Chondrocyte (in vitro differentiated cells): ENCODE results near the gene DVL1. TPM values are rescaled to one million over a fixed set of nuclear protein-coding genes. Genes with fewer than 3 reads are reported as not detected.
A peak's percentile ranks its signal among the peaks of the same experiment; 100 is the strongest.

Experiments used
- DNase-seq: peaks from one replicate; pipeline ENCODE4 v3.0.0; 2021; ENCODE audit warnings: mixed read lengths, low spot score
- H3K27ac Mint-ChIP-seq: one replicate; pipeline ENCODE4 v1.8.0; 2021; ENCODE audit warnings: mild to moderate bottlenecking, moderate library complexity, mixed read lengths; ENCODE audit not compliant: unreplicated experiment
- H3K27me3 Mint-ChIP-seq: 2 replicates; pipeline ENCODE4 v1.8.0; 2021; ENCODE audit warnings: low read depth, mixed read lengths
- H3K36me3 Mint-ChIP-seq: 2 replicates; pipeline ENCODE4 v1.8.0; 2021; ENCODE audit warnings: low read depth, mixed read lengths
- H3K4me1 Mint-ChIP-seq: 2 replicates; pipeline ENCODE4 v1.8.0; 2021; ENCODE audit warnings: low read depth, mild to moderate bottlenecking, mixed read lengths
- H3K4me3 Mint-ChIP-seq: one replicate; pipeline ENCODE4 v1.8.0; 2021; ENCODE audit warnings: mild to moderate bottlenecking, moderate library complexity, mixed read lengths; ENCODE audit not compliant: unreplicated experiment
- H3K9me3 Mint-ChIP-seq: 2 replicates; pipeline ENCODE4 v1.8.0; 2021; ENCODE audit warnings: low read depth, mixed read lengths
- total RNA-seq: library from RNA; stranded (reverse); gene quantifications from 3 replicates; pipeline ENCODE4 v1.2.1, GENCODE V29; 2021
- TF ChIP-seq, protein P1 (sequence below): fragments of 200-600 bp; sonication (generic); IDR thresholded peaks from 2 replicates; pipeline ENCODE4 v1.5.0; 2021; ENCODE audit warnings: antibody characterized with exemption, mild to moderate bottlenecking, moderate library complexity

The DVL1 gene
- total RNA-seq, 1 donor from 2014 or later = 59.6 TPM

DNA sequence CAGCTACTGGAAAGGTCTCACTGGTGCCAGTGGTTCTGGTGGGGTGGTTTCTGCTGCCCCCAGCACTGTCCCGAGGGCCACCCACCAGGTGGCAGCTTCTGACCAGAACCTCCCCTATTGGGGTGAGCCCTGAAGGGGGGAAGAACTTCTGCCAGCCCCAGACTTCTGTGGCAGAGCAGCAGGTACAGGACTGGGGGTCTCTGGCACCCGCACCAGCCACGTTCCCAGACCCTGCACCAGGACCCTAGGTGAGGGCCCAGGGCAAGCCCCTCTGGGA is 39.2 kb downstream of the DVL1 start:
- no peaks in the 10 kb centered on the region for H3K27me3 Mint-ChIP-seq
- H3K4me3 Mint-ChIP-seq = peak overlapping the region; percentile 70
- no peak for DNase-seq
- peaks cover 22% of the 10 kb centered on the region for H3K4me1 Mint-ChIP-seq
- no peaks in the 10 kb centered on the region for H3K9me3 Mint-ChIP-seq
- peaks cover 10% of the 10 kb centered on the region for H3K36me3 Mint-ChIP-seq
- TF ChIP-seq, protein P1, sequence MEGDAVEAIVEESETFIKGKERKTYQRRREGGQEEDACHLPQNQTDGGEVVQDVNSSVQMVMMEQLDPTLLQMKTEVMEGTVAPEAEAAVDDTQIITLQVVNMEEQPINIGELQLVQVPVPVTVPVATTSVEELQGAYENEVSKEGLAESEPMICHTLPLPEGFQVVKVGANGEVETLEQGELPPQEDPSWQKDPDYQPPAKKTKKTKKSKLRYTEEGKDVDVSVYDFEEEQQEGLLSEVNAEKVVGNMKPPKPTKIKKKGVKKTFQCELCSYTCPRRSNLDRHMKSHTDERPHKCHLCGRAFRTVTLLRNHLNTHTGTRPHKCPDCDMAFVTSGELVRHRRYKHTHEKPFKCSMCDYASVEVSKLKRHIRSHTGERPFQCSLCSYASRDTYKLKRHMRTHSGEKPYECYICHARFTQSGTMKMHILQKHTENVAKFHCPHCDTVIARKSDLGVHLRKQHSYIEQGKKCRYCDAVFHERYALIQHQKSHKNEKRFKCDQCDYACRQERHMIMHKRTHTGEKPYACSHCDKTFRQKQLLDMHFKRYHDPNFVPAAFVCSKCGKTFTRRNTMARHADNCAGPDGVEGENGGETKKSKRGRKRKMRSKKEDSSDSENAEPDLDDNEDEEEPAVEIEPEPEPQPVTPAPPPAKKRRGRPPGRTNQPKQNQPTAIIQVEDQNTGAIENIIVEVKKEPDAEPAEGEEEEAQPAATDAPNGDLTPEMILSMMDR = no peak
- no peak overlapping the region for H3K27ac Mint-ChIP-seq

DNA sequence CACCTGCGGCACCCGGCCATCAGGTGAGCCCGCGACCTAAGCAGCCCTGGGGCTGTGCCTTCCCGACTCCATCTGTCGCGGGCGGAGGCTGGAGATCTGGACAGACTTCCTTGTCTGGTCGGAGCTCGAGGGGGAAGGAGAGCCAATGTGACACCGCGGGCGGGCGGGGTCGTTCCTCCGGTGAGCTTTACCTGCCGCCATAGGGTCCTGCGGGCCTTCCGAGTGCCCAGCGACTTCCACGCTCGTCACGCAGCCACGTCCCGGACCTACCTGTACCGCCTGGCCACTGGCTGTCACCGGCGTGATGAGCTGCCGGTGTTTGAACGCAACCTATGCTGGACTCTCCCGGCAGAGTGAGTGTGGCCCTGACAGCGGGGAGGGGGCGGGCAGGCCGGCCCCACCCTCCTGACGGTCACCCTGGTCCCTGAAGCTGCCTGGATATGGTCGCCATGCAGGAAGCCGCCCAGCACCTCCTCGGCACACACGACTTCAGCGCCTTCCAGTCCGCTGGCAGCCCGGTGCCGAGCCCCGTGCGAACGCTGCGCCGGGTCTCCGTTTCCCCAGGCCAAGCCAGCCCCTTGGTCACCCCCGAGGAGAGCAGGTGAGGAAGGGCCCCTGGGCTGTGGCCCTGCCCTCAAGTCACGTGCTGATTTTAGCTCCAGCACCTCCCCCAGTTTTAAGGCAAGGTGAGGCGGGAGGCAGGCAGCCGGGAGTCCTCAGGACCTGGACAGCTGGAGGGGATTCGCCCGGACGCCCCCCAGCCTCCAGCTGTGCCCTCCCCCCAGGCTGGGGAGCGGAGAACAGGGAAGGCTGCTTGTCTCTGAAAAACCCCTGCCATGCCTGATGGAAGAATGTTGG is 39.7 kb downstream of the DVL1 start:
- Mint-ChIP-seq H3K4me1 (peaks cover 28% of the 10 kb centered on the region), H3K27me3 (no peaks in the 10 kb centered on the region), H3K9me3 (no peaks in the 10 kb centered on the region), H3K36me3 (peaks cover 7% of the 10 kb centered on the region), H3K27ac (peak overlapping the region; percentile 36), H3K4me3 (peak overlapping the region; percentile 70)
- TF ChIP-seq, protein P1 = no peak
- no peak for DNase-seq

DNA sequence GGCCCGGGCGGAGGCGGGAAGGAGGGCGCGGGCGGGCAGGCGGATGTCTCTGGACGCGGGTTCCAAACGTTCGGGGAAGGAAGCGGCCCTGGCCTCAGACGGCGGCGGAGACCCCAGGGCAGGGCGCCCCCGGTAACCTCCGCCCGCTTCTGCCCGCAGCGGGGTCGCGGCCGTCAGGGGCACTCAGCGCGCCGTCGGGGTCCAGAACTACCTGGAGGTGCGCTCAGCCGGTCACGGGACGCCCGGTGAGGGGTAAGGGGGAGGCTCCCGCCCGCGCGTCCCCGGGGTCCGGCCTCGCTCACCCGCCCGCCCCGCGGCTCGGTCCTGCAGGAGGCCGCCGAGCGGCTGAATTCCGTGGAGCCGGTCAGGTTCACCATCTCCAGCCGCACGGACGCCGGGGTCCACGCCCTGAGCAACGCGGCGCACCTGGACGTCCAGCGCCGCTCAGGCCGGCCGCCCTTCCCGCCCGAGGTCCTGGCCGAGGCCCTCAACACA is 40.4 kb downstream of the DVL1 start:
- peak overlapping the region; percentile 71 for H3K27ac Mint-ChIP-seq
- no peaks in the 10 kb centered on the region for H3K9me3 Mint-ChIP-seq
- peak overlapping the region; percentile 75 for H3K4me3 Mint-ChIP-seq
- H3K27me3 Mint-ChIP-seq = no peaks in the 10 kb centered on the region
- peaks cover 30% of the 10 kb centered on the region for H3K4me1 Mint-ChIP-seq
- no peak for DNase-seq
- peaks cover 6% of the 10 kb centered on the region for H3K36me3 Mint-ChIP-seq
- TF ChIP-seq, protein P1 = no peak

DNA sequence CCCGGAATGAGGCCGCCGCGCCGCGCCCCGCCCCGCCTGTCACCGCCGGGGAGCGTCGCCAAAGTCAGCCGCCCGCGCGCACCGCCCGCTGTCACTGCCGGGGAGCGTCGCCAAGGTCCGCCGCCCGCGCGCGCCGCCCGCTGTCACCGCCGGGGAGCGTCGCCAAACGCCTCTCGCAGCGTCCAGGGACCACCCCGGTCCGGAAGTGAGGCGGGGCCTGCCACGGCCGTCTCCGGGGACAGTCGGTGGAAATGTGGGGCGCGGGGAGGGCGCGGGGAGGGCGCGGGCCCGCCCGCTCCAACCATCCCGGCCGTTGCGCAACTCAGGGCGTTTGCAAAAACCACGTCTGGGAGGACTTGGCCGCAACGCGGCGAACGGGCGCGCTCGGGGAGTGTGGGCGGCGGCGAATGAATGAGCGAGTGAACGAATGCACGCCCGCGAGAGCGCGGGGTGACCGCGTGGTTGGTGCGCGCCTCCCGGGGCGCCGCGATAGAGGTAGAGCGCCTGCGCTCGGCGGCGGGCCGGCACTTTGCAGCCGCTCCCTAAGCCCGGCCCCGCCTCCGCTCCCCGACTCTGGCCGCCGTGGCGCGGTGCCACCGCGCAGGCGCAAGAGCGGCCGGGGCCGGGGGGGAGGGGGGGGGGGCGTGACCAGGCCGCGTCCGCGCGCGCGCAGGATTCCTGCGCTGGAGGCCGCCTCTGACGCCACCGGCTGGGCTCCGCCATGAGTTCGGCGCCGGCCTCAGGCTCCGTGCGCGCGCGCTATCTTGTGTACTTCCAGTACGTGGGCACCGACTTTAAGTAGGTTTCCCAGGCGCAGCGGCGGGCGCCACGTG is 41.1 kb downstream of the DVL1 start, which contains the start of the genes ACAP3 and PUSL1:
ACAP3 (minus strand) TSS at position 8 of the 833 bp plus-strand sequence. CDS start 115 bp downstream, outside the sequence.
PUSL1 (plus strand) TSS at position 675 of the 833 bp plus-strand sequence; CDS start at position 722, 47 bp downstream.
- Mint-ChIP-seq H3K9me3 (no peaks in the 10 kb centered on the region), H3K4me1 (peaks cover 30% of the 10 kb centered on the region), H3K4me3 (peak within 1 kb of the TSS; percentile 82), H3K27me3 (no peaks in the 10 kb centered on the region), H3K27ac (peak within 1 kb of the TSS; percentile 83), H3K36me3 (peaks cover 1% of the 10 kb centered on the region)
- TF ChIP-seq, protein P1 = peak; percentile 36
- DNase-seq = no peak

DNA sequence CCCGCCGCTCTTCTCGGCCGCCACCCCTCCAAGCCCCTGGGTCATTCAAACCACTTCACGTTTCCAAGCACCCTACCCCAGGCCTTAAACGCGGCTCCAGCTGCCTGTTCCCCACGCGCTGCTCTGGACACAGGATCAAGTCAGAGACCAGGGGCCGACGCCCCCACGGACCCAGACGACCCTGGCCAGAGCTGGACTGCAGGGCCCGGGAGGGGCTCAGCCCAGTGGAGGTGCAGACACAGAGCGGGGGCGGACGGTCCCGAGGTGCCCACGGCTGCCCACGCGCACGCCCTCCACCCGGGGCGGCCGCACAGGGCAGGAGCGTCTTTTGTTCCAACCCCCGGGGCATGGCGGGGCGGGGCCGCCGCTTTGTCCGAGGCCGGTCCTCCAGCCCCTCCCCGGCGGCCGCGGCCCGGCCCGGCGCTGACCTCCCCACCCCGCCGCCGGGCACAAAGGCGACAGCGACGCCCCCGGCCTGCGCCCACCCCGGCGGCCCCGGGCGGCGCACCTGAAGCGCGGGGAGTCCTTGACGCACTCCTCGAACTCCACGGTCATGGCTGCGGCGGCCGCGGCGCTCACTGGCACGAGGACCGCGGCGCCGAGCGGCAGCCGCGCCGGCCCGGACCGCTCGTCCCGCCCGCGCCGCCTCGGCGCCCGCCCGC is 41.8 kb downstream of the DVL1 start:
- peak overlapping the region; percentile 82 for H3K4me3 Mint-ChIP-seq
- TF ChIP-seq, protein P1 = no peak
- peak overlapping the region; percentile 66 for H3K27ac Mint-ChIP-seq
- DNase-seq = no peak
- H3K4me1 Mint-ChIP-seq = peaks cover 30% of the 10 kb centered on the region
- H3K27me3 Mint-ChIP-seq = no peaks in the 10 kb centered on the region
- H3K9me3 Mint-ChIP-seq = no peaks in the 10 kb centered on the region
- H3K36me3 Mint-ChIP-seq = no peaks in the 10 kb centered on the region
